Measurements from ENCODE around the gene TMEM129. TPM values are rescaled to one million over a fixed set of nuclear protein-coding genes. Genes with fewer than 3 reads are reported as not detected.

The TMEM129 gene
- total and polyA plus RNA-seq, 7 donors: 11.8 to 43.6 (median 31.6) TPM

- ATAC-seq (no peak), DNase-seq (no peak)
- H3K36me3 ChIP-seq (ENCODE audit: insufficient read depth in 1 of 2, low read depth in 1 of 2): no peaks in the 10 kb centered on the region
- intact Hi-C loops (cut with DNase I): no loop called here
- H3K27ac ChIP-seq: no peak overlapping the region
- no peaks in the 10 kb centered on the region for H3K9me3 ChIP-seq
- H3K4me3 ChIP-seq: no peak overlapping the region
- H3K4me1 ChIP-seq: no peaks in the 10 kb centered on the region
- H3K27me3 ChIP-seq (ENCODE audit: insufficient read depth in 3 of 3, low read length in 2 of 3): no peaks in the 10 kb centered on the region
- TF ChIP-seq CTCF (IDR thresholded peaks at IDR 0.05): no peak
- 88 to 92% (median 91%) methylated on average over 10 to 11 of the region's 11 CpGs for WGBS, 3 donors
Measured at GRCh38 chr4:1670279-1670678, 50.8 kb downstream of the TMEM129 start.

GRCh38 chr4:1669850-1670249 is 51.3 kb downstream of the TMEM129 start:
- intact Hi-C loops (cut with DNase I): no loop called here
- no peak overlapping the region for H3K27ac ChIP-seq
- H3K9me3 ChIP-seq: no peaks in the 10 kb centered on the region
- WGBS, 3 donors: 94 to 96% (median 94%) methylated on average over 21 of the region's 21 CpGs
- no peak for TF ChIP-seq CTCF (IDR thresholded peaks at IDR 0.05)
- no peak for ATAC-seq
- DNase-seq: no peak
- no peak overlapping the region for H3K4me3 ChIP-seq
- no peaks in the 10 kb centered on the region for H3K4me1 ChIP-seq
- H3K27me3 ChIP-seq (ENCODE audit: insufficient read depth in 3 of 3, low read length in 2 of 3): no peaks in the 10 kb centered on the region
- no peaks in the 10 kb centered on the region for H3K36me3 ChIP-seq (ENCODE audit: insufficient read depth in 1 of 2, low read depth in 1 of 2)

GRCh38 chr4:1669270-1669669 is 51.9 kb downstream of the TMEM129 start:
- DNase-seq: no peak
- no peak overlapping the region for H3K4me3 ChIP-seq
- H3K27me3 ChIP-seq (ENCODE audit: insufficient read depth in 3 of 3, low read length in 2 of 3): no peaks in the 10 kb centered on the region
- no peaks in the 10 kb centered on the region for H3K4me1 ChIP-seq
- 81 to 85% (median 83%) methylated on average over 12 of the region's 12 CpGs for WGBS, 3 donors
- no peaks in the 10 kb centered on the region for H3K36me3 ChIP-seq (ENCODE audit: insufficient read depth in 1 of 2, low read depth in 1 of 2)
- ATAC-seq: no peak
- no peaks in the 10 kb centered on the region for H3K9me3 ChIP-seq
- H3K27ac ChIP-seq: no peak overlapping the region
- intact Hi-C loops (cut with DNase I): no loop called here
- no peak for TF ChIP-seq CTCF (IDR thresholded peaks at IDR 0.05)

- H3K4me1 ChIP-seq: no peaks in the 10 kb centered on the region
- intact Hi-C loops (cut with DNase I): no loop called here
- no peaks in the 10 kb centered on the region for H3K9me3 ChIP-seq
- no peak for ATAC-seq
- no peaks in the 10 kb centered on the region for H3K36me3 ChIP-seq (ENCODE audit: insufficient read depth in 1 of 2, low read depth in 1 of 2)
- no peak overlapping the region for H3K4me3 ChIP-seq
- H3K27me3 ChIP-seq (ENCODE audit: insufficient read depth in 3 of 3, low read length in 2 of 3): no peaks in the 10 kb centered on the region
- no peak for TF ChIP-seq CTCF (IDR thresholded peaks at IDR 0.05)
- 60 to 84% (median 78%) methylated on average over 8 of the region's 8 CpGs for WGBS, 3 donors
- no peak overlapping the region for H3K27ac ChIP-seq
- no peak for DNase-seq
Measured at GRCh38 chr4:1668488-1668840, 52.7 kb downstream of the TMEM129 start.

- no peak for ATAC-seq
- DNase-seq: no peak
- Histone ChIP-seq H3K27ac (no peak overlapping the region), H3K36me3 (ENCODE audit: insufficient read depth in 1 of 2, low read depth in 1 of 2) (no peaks in the 10 kb centered on the region), H3K9me3 (no peaks in the 10 kb centered on the region), H3K27me3 (ENCODE audit: insufficient read depth in 3 of 3, low read length in 2 of 3) (no peaks in the 10 kb centered on the region), H3K4me3 (no peak overlapping the region), H3K4me1 (no peaks in the 10 kb centered on the region)
- WGBS, 3 donors: 88 to 90% (median 89%) methylated on average over 15 of the region's 15 CpGs
- intact Hi-C loops (cut with DNase I): no loop called here
- no peak for TF ChIP-seq CTCF (IDR thresholded peaks at IDR 0.05)
Measured at GRCh38 chr4:1667273-1667672, 53.9 kb downstream of the TMEM129 start.

Data from psoas muscle (tissue), 8 donors.